HEK293 (cell line): ENCODE results near the gene CRB3.

Experiments used
- CTCF ChIP-seq: fragments of 450-650 bp; formaldehyde crosslinking; IDR thresholded peaks from 2 replicates; pipeline ENCODE4 v1.5.1; 2016; ENCODE audit warnings: missing biosample characterization, missing genetic modification characterization
- ELK4 ChIP-seq: IDR thresholded peaks from 2 replicates; pipeline ENCODE4 v1.6.1; 2011; ENCODE audit warnings: mild to moderate bottlenecking, low read depth, low read length, borderline replicate concordance
- REST ChIP-seq: fragments of 450-650 bp; formaldehyde crosslinking; IDR thresholded peaks from 2 replicates; pipeline ENCODE4 v1.5.1; 2016; ENCODE audit warnings: missing biosample characterization, missing genetic modification characterization
- ZEB2 ChIP-seq: fragments of 450-650 bp; formaldehyde crosslinking; IDR thresholded peaks from 2 replicates; pipeline ENCODE4 v1.5.1; 2016; ENCODE audit warnings: missing biosample characterization, missing genetic modification characterization
- ZNF239 ChIP-seq: fragments of 450-650 bp; formaldehyde crosslinking; IDR thresholded peaks from 2 replicates; pipeline ENCODE4 v1.5.1; 2016; ENCODE audit warnings: missing biosample characterization, missing genetic modification characterization
- ZNF629 ChIP-seq: fragments of 450-650 bp; formaldehyde crosslinking; IDR thresholded peaks from 2 replicates; pipeline ENCODE4 v1.5.1; 2017; ENCODE audit warnings: missing biosample characterization, missing genetic modification characterization
- ZNF792 ChIP-seq: fragments of 450-650 bp; formaldehyde crosslinking; IDR thresholded peaks from 2 replicates; pipeline ENCODE4 v1.5.1; 2016; ENCODE audit warnings: missing biosample characterization, missing genetic modification characterization

- TF ChIP-seq ZNF239 (tag by site-specific recombination), result no peak
- TF ChIP-seq ZEB2, result no peak
- no peak for TF ChIP-seq ZNF792 (tag by site-specific recombination)
- TF ChIP-seq REST (tag by site-specific recombination), result no peak
- no peak for TF ChIP-seq ELK4
- no peak for TF ChIP-seq ZNF629 (tag by site-specific recombination)
- TF ChIP-seq CTCF (tag by site-specific recombination), result no peak
These were observed 37.0 kb downstream of the CRB3 start for GRCh38 chr19:6500837-6501739.
